ENCODE data around the gene ISLR.
"Not testable (repeated sequence)": the region's sequence is repeated elsewhere in the genome, so short reads cannot be mapped to it uniquely, and the experiment has no call there.

Gene ISLR

GRCh38 chr15:74136814-74137536 lies 36.5 kb upstream of the ISLR start:
- in situ Hi-C loops (cut with MboI; ENCODE audit: low sequenced_read_pairs) = no loop called here

GRCh38 chr15:74137537-74137894 lies 36.0 kb upstream of the ISLR start:
- in situ Hi-C loops (cut with MboI; ENCODE audit: low sequenced_read_pairs) = no loop called here

- in situ Hi-C loops (cut with MboI; ENCODE audit: low sequenced_read_pairs) = no loop called here
Observed at GRCh38 chr15:74138642-74139041, 34.9 kb upstream of the ISLR start.

DNA sequence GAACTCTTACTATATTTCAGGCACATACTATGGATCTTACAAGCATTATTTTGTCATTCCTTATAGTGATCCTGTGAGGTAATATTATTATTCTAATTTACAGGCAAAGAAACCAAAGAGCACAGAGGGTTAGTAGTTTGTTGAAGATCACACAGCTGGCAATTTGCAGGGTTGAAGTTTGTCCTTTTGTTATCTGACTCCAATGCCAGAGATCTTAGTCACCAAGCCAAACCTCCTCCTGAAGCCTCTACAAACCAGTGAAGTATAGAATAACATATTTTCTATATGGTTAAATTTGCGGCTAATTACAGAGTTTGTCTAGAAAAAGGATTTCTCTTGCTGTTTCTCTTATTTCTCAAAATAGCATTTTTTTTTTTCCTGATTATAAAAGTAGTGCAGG lies 31.9 kb upstream of the ISLR start:
- in situ Hi-C loops (cut with MboI; ENCODE audit: low sequenced_read_pairs) = no loop called here

- in situ Hi-C loops (cut with MboI; ENCODE audit: low sequenced_read_pairs) = no loop called here
Observed at GRCh38 chr15:74144153-74144775, 29.2 kb upstream of the ISLR start.

- in situ Hi-C loops (cut with MboI; ENCODE audit: low sequenced_read_pairs) = no loop called here
Observed at GRCh38 chr15:74146277-74146800, 27.2 kb upstream of the ISLR start.

DNA sequence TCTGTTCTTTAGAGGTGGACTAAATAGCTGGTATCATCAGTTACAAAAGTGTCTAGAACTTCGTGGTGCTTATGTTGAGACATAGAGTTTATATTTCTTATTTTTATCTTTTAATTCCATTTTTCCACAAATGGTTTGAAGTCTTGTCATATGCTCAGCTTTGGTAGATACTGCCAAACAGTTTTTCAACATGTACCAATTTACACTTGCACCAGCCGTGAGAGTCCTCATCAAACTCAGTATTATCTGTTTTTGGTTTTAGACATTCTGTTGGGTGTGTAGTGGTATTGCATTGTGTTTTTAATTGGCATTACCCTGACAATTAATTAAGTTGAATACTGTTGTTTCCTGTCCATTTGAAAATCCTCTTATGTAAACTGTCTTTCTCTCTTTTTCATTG lies 26.5 kb upstream of the ISLR start:
- in situ Hi-C loops (cut with MboI; ENCODE audit: low sequenced_read_pairs) = no loop called here

DNA sequence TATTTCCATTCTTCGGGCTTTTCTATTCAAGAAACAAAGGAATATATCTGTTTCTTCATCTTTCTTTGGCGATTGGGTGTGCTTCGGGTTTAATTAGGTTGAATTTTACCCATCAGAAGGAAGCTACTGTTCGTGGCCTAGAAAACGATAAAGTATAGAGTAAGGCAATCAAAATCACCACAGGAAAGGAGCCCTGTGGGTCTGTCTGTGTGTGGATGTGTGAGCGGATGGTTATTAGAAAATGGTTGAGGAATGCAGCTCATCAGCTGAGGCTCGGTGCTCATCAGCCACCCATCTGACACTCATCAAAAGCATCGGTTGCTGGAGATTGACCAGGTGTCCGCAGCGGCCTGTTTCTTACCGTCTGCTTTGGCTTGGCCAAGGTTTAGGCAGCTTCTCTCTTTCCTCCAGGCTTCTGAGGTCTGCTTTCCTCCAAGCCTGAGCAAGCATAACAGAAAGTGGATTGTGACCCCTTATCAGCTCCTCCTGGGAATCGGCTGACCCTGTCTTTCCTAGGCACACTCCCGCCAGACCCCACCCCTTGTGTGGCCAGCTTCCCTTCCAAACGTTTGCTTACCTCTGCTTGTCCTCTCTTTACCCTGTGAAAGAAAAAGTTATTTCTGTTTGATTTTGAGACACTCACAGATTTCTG lies 17.6 kb upstream of the ISLR start:
- in situ Hi-C loops (cut with MboI; ENCODE audit: low sequenced_read_pairs) = no loop called here

- in situ Hi-C loops (cut with MboI; ENCODE audit: low sequenced_read_pairs) = no loop called here
Observed at GRCh38 chr15:74156678-74157411, 16.7 kb upstream of the ISLR start.

- in situ Hi-C loops (cut with MboI; ENCODE audit: low sequenced_read_pairs) = no loop called here
Observed at GRCh38 chr15:74157868-74158827, 15.4 kb upstream of the ISLR start.

DNA sequence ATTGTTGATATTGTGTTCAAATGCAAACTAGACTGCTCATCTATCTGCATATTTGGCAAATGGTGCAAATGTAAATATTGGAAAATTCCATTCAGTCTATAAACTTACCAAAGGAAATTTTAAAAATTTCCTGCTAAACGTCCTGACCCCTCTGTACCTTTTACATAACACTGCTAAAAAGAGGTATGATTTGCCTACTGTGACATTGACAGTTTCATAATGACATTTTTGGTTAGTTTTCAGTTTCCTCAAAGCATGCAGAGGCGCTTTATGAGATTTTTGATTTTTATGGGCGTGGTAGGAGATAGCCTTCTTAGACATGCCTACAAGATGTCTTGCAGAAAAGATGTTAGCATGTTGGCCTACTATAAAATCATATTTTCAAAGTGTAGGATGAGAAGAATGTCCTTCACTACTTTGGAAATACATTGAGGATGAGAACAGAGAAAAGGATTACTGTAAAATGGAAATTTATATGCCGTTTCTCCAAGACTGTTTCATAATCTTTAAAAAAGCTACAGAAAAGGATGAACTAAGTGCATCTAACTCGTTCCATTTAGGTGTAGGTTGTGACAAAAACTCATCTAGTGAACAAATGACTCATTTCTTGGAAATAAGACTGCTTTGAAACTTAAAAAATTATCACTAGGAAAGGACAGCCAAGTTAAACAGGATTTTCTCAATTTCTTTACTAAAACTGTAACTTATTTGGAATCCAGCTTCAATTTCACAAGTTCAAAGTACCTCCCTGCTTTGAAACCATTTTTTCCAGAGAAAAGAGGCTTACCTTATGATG lies 14.5 kb upstream of the ISLR start:
- in situ Hi-C loops (cut with MboI; ENCODE audit: low sequenced_read_pairs) = no loop called here

- in situ Hi-C loops (cut with MboI; ENCODE audit: low sequenced_read_pairs) = no loop called here
Observed at GRCh38 chr15:74159773-74160172, 13.7 kb upstream of the ISLR start.

DNA sequence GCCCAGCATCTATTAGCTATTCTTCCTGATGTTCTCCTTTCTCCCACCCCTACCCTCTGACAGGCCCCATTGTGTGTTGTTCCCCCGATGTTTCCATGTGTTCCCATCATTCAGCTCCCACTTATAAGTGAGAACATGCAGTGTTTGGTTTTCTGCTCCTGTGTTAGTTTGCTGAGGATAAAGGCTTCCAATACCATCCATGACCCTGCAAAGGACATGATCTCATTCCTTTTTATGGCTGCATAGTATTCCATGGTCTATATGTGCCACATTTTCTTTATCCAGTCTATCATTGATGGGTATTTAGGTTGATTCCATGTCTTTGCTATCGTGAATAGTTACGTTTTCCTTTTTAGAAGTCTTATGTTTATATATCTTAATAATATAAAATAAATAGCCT lies 13.1 kb upstream of the ISLR start:
- in situ Hi-C loops (cut with MboI; ENCODE audit: low sequenced_read_pairs) = not testable (repeated sequence)

DNA sequence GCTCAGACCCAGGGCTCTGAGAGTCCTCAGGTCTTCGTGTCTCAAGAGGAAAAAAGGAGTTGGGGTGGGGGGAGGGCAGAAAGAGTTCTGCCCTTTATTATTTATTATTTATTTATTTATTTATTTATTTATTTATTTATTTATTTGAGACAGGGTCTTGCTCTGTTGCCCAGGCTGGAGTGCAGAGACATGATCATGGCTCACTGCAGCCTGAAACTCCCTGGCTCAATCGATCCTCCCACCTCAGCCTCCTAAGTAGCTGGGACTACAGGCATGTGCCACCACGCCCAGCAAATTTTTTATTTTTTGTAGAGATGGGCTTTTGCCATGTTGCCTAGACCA lies 11.3 kb upstream of the ISLR start:
- in situ Hi-C loops (cut with MboI; ENCODE audit: low sequenced_read_pairs) = not testable (repeated sequence)

- in situ Hi-C loops (cut with MboI; ENCODE audit: low sequenced_read_pairs) = no loop called here
Observed at GRCh38 chr15:74165461-74165860, 8.0 kb upstream of the ISLR start.

GRCh38 chr15:74167891-74168331 lies 5.6 kb upstream of the ISLR start:
- in situ Hi-C loops (cut with MboI; ENCODE audit: low sequenced_read_pairs) = no loop called here

GRCh38 chr15:74168711-74169126 lies 4.8 kb upstream of the ISLR start:
- in situ Hi-C loops (cut with MboI; ENCODE audit: low sequenced_read_pairs) = no loop called here

DNA sequence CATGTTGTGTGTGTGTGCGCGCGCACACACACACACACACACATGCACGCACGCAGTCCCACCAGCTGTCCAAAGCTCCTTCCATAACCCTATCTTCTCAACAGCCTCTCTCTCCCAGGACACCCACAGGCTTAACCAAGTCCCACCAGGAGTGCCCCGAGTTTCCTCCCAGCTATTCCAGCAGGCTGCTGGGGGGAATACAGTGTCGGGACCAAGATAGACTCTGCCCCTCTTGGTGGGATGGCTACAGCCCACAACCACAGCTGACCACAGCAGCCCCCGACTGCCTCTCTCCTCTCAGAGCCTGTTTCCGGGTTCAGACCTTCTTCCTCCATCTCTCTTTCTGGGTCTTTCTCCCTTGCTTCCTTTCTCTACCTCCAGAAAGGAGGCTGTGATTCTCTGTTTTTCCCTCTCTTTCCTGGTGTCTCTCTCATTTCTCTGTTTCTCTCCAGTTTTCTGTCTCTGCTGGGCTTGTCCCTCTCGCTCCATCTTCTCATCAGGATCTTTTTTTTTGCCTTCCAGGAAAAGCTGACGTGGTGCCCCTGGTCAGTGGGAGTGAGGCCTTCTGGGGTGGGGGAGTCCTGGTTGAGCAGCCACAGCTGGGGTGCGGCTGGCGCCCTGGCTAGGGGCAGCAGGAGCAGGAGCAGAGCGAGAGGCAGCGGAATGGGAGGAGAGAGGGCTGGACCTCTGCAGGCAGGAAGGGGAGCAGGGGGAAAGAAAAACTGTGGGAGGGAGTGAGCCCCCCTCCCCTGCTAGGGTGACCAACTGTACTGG lies 3.3 kb upstream of the ISLR start:
- in situ Hi-C loops (cut with MboI; ENCODE audit: low sequenced_read_pairs) = no loop called here

All from HL-60/S4 treated with phorbol 12-myristate 13-acetate at 8.2 ng/mL for 4 days and 3 days (cell line).